ENCODE data around the gene SFT2D1.
"Not testable (repeated sequence)": the region's sequence is repeated elsewhere in the genome, so short reads cannot be mapped to it uniquely, and the experiment has no call there.

The SFT2D1 gene

GRCh38 chr6:166342349-166343149, at the start of gene SFT2D1:
SFT2D1 (minus strand) TSS chr6:166342545; CDS start chr6:166342481, 64 bp downstream.
- peak; percentile 47 to 80 (median 64) for DNase-seq (ENCODE audit: low read depth in 2 of 3, low spot score in 2 of 3)

GRCh38 chr6:166389119-166389518, 46.8 kb upstream of the SFT2D1 start:
- no peak for DNase-seq (ENCODE audit: low read depth in 2 of 3, low spot score in 2 of 3)

- DNase-seq (ENCODE audit: low read depth in 2 of 3, low spot score in 2 of 3), result no peak
Measured at GRCh38 chr6:166388290-166389004, 46.1 kb upstream of the SFT2D1 start.

GRCh38 chr6:166387642-166388289, 45.4 kb upstream of the SFT2D1 start:
- no peak for DNase-seq (ENCODE audit: low read depth in 2 of 3, low spot score in 2 of 3)

DNA sequence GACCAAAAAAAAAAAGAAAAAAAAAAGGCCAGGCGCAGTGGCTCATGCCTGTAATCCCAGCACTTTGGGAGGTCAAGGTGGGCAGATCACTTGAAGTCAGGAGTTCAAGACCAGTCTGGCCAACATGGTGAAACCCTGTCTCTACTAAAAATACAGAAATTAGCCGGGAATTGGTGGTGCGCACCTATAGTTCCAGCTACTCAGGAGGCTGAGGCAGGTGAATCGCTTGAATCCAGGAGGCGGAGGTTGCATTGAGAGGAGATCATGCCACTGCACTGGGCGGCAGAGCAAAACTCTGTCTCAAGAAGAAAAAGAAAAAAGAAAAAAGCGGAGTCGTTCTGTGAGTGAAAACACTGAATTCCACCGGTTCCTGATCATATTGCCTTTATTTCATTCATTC, 44.8 kb upstream of the SFT2D1 start:
- DNase-seq (ENCODE audit: low read depth in 2 of 3, low spot score in 2 of 3), result not testable (repeated sequence)

- no peak for DNase-seq (ENCODE audit: low read depth in 2 of 3, low spot score in 2 of 3)
Measured at GRCh38 chr6:166386111-166386510, 43.8 kb upstream of the SFT2D1 start.

GRCh38 chr6:166383802-166384363, 41.5 kb upstream of the SFT2D1 start:
- not testable (repeated sequence) for DNase-seq (ENCODE audit: low read depth in 2 of 3, low spot score in 2 of 3)

- peak; percentile 67 to 97 (median 82) for DNase-seq (ENCODE audit: low read depth in 2 of 3, low spot score in 2 of 3)
Measured at GRCh38 chr6:166382933-166383801, 40.8 kb upstream of the SFT2D1 start, which contains the start of gene MPC1. MPC1 (minus strand) TSS chr6:166382940; CDS start chr6:166382876, 64 bp downstream.

DNA sequence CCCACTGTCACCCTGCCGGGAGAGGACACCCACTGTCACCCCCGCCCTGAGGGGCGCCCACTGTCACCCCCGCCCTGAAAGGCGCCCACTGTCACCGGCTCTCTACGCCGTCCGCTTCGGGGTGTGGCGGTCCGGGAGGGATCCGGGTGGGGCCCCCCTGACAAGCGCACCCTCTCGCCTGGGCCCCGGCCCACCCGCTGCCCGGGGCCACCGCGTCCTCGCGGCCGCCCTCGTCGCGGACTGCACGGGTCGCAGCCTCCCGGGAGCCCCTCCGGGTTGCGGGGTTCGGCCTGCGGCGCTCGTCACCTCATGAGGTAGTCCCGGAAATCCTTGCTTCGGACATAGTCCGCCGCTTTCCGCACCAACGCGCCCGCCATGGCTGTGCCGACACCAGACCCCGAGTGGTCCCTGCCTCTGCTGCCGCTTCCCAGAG, 40.2 kb upstream of the SFT2D1 start:
- no peak for DNase-seq (ENCODE audit: low read depth in 2 of 3, low spot score in 2 of 3)

GRCh38 chr6:166381733-166382499, 39.6 kb upstream of the SFT2D1 start:
- peak; percentile 40 to 56 (median 56) for DNase-seq (ENCODE audit: low read depth in 2 of 3, low spot score in 2 of 3)

- DNase-seq (ENCODE audit: low read depth in 2 of 3, low spot score in 2 of 3), result no peak
Measured at GRCh38 chr6:166381381-166381732, 39.0 kb upstream of the SFT2D1 start.

GRCh38 chr6:166379800-166380199, 37.5 kb upstream of the SFT2D1 start:
- no peak for DNase-seq (ENCODE audit: low read depth in 2 of 3, low spot score in 2 of 3)

- no peak for DNase-seq (ENCODE audit: low read depth in 2 of 3, low spot score in 2 of 3)
Measured at GRCh38 chr6:166379103-166379586, 36.8 kb upstream of the SFT2D1 start.

GRCh38 chr6:166377721-166378120, 35.4 kb upstream of the SFT2D1 start:
- no peak for DNase-seq (ENCODE audit: low read depth in 2 of 3, low spot score in 2 of 3)

- no peak for DNase-seq (ENCODE audit: low read depth in 2 of 3, low spot score in 2 of 3)
Measured at GRCh38 chr6:166375013-166375412, 32.7 kb upstream of the SFT2D1 start.

GRCh38 chr6:166370489-166370888, 28.1 kb upstream of the SFT2D1 start:
- DNase-seq (ENCODE audit: low read depth in 2 of 3, low spot score in 2 of 3), result no peak

DNA sequence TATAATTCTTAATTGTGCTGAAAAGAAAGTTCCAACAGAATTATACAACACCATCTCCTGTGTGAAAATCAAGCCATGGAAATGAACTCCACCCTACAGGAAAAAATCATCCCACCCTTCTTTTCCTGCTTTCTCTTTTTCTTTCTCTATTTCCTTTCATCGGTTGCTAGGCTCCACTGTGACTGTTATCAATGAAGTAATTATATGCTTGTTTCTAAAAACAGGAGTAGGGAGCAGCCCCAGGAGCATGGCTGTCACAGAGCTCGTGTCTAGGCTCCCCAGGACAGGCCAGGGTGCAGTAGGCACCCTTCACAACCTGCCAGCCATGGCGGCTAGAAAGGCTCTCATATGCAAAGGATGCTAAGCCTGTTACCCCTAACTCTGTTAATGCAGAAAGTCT, 27.4 kb upstream of the SFT2D1 start:
- DNase-seq (ENCODE audit: low read depth in 2 of 3, low spot score in 2 of 3), result no peak

DNA sequence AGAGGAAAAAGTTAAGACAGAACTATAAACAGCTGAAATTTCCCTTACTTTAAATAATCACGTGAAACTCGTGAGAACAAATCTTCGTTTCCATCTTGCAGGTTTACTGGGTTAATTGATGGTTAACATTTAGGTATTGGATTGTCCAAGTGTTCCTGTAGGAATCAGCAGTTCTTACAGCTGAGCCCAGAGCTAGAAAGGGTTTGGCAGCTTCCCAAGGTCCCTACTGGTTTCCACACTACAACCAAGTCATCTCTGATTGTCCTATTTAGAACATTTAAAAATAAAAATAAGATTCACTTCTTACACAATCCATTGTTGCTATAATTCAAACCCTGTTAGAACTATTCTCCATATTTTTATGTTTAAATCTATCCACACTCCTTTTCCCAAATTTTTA, 24.6 kb upstream of the SFT2D1 start:
- DNase-seq (ENCODE audit: low read depth in 2 of 3, low spot score in 2 of 3), result no peak

DNA sequence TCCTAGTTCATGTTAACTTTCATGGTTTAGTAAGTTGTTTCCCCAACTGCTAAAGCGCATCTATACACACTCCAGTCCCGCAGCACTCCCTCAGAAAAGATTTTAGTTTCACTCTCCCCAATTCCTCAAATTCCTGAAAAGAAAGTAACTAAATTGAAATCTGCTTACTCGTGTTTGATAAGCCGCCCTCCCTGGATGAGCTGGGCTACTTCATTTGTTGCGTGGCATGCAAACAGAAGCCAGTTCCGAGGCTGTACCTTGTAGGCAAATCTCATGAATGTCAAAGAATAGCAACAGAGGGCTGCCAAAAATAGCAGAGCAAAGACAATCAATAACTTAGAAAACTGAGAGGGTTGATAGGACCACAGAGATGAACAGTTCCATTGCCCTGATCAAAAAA, 23.5 kb upstream of the SFT2D1 start:
- no peak for DNase-seq (ENCODE audit: low read depth in 2 of 3, low spot score in 2 of 3)

DNA sequence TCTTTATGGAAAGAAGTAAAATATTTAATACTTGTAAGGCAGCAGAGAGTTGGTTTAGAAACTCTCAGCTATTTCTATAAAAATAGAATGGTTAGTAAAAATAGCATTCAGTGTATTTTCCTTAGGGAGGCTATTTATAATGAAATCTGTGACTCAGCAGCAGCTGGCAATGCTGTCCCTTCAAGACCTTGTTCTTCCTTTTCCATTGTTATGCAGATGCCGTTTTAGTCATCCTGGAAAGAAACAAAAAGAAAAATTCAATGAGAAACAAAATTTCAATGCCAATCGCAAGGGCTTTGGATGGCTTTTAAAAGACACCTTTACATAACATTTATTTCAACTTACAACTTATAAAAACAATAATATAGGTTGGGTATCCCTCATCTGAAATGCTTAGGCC, 22.9 kb upstream of the SFT2D1 start:
- no peak for DNase-seq (ENCODE audit: low read depth in 2 of 3, low spot score in 2 of 3)

Data from activated CD8-positive, alpha-beta memory T cell treated with anti-CD3 and anti-CD28 coated beads for 48 hours (primary cell).